GM10248 (cell line): Measurements from ENCODE around the gene UNC5C.

Experiments used
- CTCF ChIA-PET: fragments of 300-600 bp; sonication (Branson Sonifier 250); formaldehyde crosslinking; extraction: SDS; loops from one replicate; lab custom pipeline; 2021; ENCODE audit warnings: antibody characterized with exemption; lab: Yijun Ruan, JAX
- POLR2A ChIA-PET: fragments of 350-650 bp; sonication (Branson Sonifier 250); formaldehyde crosslinking; extraction: SDS; loops from one replicate; lab custom pipeline; 2020; ENCODE audit warnings: antibody characterized with exemption; lab: Yijun Ruan, JAX
- DNase-seq: peaks from one replicate; pipeline ENCODE4 v3.0.0; 2012; ENCODE audit errors: extremely low spot score
- CTCF ChIP-seq: IDR thresholded peaks from 2 replicates; pipeline ENCODE4 v1.5.1; 2012; ENCODE audit warnings: mild to moderate bottlenecking, low read depth; ENCODE audit errors: extremely low read depth, missing control alignments, control extremely low read depth

Gene UNC5C

GRCh38 chr4:95546866-95547714 lies 1.7 kb downstream of the UNC5C start:
- no peak for DNase-seq
- POLR2A ChIA-PET: no interaction called here
- CTCF ChIA-PET: interaction anchor here (1.0 kb wide), 1 partner anchor 9 kb away, joined by 3 read pairs; no protein-coding TSS in a partner anchor
- TF ChIP-seq CTCF: no peak

GRCh38 chr4:95546221-95546620 lies 2.6 kb downstream of the UNC5C start:
- no peak for DNase-seq
- TF ChIP-seq CTCF: no peak
- CTCF ChIA-PET: interaction anchor here (1.0 kb wide), 1 partner anchor 8 kb away, joined by 3 read pairs; no protein-coding TSS in a partner anchor
- POLR2A ChIA-PET: no interaction called here

- no peak for TF ChIP-seq CTCF
- CTCF ChIA-PET: no interaction called here
Measured at GRCh38 chr4:95545546-95545945, 3.2 kb downstream of the UNC5C start.

GRCh38 chr4:95544113-95545103 lies 4.4 kb downstream of the UNC5C start:
- no peak for DNase-seq
- ChIA-PET POLR2A (no interaction called here), CTCF (interaction anchor here (0.7 kb wide), 1 partner anchor 13 kb away, joined by 3 read pairs; no protein-coding TSS in a partner anchor)
- no peak for TF ChIP-seq CTCF

More at GRCh38 chr4:95545546-95545945, 3.2 kb downstream of the UNC5C start:
- DNase-seq: no peak
- POLR2A ChIA-PET: no interaction called here

GRCh38 chr4:95541889-95542607 lies 6.7 kb downstream of the UNC5C start:
- POLR2A ChIA-PET: no interaction called here
- no peak for TF ChIP-seq CTCF
- no peak for DNase-seq
- CTCF ChIA-PET: no interaction called here
